HG03108 (cell line): ENCODE measurements around the gene TMEM86A.
A peak's percentile ranks its signal among the peaks of the same experiment; 100 is the strongest.
"Not testable (repeated sequence)": the region's sequence is repeated elsewhere in the genome, so short reads cannot be mapped to it uniquely, and the experiment has no call there.

ENCODE experiments used
- ATAC-seq: cut with Tn5 transposase; IDR thresholded peaks from one replicate; pipeline ENCODE4 v1.9.1; 2021; ENCODE audit warnings: moderate library complexity; ENCODE audit not compliant: unreplicated experiment

TMEM86A gene, protein sequence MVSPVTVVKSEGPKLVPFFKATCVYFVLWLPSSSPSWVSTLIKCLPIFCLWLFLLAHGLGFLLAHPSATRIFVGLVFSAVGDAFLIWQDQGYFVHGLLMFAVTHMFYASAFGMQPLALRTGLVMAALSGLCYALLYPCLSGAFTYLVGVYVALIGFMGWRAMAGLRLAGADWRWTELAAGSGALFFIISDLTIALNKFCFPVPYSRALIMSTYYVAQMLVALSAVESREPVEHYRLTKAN

DNA sequence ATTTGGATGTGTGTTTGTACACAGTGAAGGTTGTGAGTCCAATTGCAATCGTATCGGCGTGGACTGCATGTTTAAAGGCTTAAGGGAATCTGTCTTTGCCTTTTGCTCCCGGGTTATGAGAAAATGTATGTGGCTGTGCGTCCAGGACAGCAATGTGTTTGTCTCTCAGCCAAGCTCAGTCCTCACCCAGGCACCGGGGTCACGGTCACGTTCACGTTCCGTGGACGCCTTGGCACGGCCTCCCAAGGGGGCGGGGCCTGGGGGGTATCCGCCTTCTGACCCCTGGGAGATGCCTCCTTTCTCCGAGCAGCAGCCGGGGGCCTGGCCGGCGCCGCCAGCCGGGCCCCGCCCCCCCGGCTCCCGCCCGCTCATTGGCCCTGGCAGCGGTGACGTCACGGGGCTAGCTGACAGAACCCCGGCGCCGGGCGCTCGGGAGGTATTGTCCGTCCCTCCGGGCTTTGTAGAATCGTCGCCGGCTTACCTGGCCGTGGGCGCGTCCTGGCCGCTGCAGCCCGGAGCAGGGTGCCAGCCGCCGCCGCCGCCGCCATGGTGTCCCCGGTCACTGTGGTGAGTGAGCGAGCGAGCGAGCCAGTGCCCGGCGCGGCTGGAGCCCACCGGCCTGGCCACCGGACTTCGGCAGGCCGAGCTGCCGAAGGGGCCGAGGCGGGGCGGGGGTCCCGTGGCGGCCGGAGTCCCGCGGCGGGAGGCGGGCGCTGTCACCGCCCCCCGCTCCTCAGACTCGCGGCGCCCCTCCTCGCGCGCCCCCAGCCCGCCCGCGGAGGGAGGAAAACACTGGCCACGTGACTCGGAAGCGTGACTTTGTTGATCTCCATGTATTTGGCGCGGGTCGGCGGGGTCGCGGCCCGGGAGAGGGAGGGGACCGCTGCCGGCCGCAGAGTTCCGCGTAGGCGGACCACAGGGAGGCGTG is at the start of gene TMEM86A:
TSS of gene TMEM86A (plus strand) at position 439 of the 928 bp plus-strand sequence. CDS start at position 547, 108 bp downstream.
- ATAC-seq: peak; percentile 88

DNA sequence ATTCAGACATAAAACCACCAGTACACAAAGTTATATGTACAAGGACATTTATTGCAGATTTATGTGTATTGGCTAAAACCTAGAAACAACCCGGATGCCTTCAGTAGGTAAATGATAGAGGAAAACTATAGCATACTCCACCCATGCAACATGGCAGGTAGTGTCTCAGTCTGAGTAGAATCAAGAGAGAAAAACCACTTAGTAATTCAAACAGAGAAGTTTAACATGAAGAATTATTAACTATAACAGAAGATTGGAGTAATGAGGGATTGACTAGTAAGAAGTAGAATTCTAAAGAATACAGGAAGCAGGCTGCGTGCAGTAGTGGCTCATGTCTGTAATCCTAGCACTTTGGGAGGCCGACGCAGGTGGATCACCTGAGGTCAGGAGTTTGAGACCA is 48.2 kb upstream of the TMEM86A start:
- no peak for ATAC-seq

GRCh38 chr11:18650859-18651557 is 47.6 kb upstream of the TMEM86A start:
- no peak for ATAC-seq

DNA sequence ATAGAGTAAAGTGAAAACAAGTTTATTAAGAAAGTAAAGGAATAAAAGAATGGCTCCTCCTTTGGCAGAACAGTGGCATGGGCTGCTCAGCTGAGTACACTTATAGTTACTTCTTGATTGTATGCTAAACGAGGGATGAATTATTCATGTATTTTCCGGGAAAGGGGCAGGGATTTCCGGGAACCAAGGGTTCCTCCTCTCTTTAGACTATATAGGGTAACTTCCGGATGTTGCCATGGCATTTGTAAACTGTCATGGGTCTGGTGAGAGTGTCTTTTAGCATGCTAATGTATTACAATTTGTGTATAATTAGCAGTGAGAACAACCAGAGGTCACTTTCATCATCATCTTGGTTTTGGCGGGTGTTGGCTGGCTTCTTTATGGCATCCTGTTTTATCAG is 40.9 kb upstream of the TMEM86A start:
- no peak for ATAC-seq

- not testable (repeated sequence) for ATAC-seq
Measured at GRCh38 chr11:18665353-18665872, 33.2 kb upstream of the TMEM86A start.

GRCh38 chr11:18668131-18668530 is 30.4 kb upstream of the TMEM86A start:
- ATAC-seq: no peak

DNA sequence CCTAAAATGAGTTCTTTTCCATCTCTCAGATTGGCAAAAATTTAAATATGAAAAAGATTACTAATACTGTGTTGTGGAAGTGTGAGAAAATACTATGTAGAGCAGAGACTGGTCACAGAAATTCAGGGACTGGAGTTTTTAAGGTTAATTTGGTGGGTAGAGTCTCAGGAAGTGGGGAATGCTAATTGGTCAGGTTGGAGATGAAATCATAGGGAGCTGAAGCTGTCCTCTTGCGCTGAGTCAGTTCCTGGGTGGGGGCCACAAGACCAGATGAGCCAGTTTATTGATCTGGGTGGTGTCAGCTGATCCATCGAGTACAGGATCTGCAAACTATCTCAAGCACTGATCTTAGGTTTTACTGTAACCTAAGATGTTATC is 29.4 kb upstream of the TMEM86A start:
- ATAC-seq: no peak

DNA sequence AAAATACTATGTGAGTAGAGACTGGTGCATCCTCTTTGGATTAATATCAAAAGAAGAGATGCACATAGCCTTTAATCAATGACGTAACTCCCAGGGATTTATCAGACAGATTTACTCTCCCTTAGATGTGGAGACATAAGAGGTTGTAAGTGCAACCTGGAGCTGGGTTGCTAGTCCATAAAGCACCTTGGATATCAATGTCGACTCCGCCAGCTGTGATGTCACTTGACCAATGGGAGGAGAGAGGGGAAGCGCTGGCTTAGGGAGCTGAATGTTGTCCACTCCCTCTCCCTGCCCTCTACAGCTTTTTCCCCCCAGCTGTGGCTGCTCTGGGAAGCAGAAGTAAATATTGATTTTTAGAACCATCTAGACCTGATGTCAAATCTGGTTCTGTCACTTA is 28.9 kb upstream of the TMEM86A start:
- no peak for ATAC-seq

DNA sequence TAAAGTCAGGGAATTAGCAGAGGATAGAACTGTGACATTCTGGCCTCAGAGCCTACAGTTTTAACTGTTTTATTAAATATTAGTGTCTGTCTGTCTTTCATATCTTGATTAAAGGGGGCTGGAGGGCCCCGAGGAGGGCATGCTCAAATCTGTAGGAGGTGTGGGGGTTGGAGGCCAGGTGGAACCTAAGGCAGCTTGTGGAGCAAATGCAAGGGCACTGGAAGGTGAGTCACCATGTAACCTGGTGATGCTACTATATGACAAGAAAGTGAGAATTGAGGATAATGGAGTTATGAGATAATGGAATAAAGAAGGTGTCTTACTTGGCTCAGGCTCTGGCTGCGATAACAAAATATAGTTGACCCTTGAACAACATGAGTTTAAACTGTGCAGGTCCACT is 27.3 kb upstream of the TMEM86A start:
- ATAC-seq: no peak

DNA sequence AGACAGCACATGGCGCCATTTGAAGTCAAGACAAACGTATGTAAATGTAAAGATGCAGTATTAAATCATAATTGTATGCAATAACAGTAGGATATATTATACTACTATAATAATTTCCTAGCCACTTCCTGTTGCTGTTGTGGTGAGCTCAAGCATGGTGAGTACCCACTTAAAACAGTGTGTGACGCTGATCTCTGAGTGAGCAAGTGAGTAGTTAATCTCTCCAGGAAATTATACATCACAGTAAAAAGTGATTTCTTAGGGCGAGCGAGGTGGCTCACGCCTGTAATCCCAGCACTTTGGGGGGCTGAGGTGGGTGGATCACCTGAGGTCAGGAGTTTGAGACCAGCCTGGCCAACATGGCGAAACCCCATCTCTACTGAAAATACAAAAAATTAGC is 26.4 kb upstream of the TMEM86A start:
- ATAC-seq: not testable (repeated sequence)

DNA sequence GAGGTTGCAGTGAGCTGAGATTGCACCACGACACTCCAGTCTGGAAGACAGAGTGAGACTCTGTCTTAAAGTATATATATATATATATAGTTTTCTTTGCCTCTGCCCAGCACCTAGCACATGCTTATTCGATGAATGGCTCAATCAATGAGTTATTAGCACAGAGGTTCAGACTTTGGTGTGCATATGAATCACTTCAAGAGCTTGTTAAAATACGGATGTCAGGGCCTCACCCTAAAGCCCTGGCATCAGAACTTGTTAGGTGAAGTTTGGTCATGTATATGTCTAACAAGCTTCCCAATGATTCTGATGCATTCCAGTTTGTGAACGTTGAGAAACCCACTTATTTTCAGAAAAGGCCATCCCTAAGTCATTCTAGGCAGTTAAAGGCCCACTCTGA is 21.8 kb upstream of the TMEM86A start:
- ATAC-seq: no peak

GRCh38 chr11:18677560-18677959 is 21.0 kb upstream of the TMEM86A start:
- ATAC-seq: no peak

DNA sequence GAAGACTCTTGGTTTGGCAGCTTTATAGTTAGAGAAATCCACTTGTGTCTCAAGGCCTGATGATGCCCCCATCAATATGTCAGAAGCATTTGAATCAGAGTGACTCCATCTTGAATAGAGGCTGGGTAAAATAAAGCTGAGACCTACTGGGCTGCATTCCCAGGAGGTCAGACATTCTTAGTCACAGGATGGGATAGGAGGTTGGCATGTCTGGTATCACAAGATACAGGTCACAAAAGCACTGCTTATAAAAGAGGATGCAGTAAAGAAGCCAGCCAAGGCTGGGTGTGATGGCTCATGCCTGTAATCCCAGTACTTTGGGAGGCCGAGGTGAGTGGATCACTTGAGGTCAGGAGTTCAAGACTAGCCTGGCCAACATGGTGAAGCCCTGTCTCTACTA is 16.6 kb upstream of the TMEM86A start:
- not testable (repeated sequence) for ATAC-seq

GRCh38 chr11:18682466-18682865 is 16.1 kb upstream of the TMEM86A start:
- no peak for ATAC-seq

- no peak for ATAC-seq
Measured at GRCh38 chr11:18684267-18684666, 14.3 kb upstream of the TMEM86A start.

DNA sequence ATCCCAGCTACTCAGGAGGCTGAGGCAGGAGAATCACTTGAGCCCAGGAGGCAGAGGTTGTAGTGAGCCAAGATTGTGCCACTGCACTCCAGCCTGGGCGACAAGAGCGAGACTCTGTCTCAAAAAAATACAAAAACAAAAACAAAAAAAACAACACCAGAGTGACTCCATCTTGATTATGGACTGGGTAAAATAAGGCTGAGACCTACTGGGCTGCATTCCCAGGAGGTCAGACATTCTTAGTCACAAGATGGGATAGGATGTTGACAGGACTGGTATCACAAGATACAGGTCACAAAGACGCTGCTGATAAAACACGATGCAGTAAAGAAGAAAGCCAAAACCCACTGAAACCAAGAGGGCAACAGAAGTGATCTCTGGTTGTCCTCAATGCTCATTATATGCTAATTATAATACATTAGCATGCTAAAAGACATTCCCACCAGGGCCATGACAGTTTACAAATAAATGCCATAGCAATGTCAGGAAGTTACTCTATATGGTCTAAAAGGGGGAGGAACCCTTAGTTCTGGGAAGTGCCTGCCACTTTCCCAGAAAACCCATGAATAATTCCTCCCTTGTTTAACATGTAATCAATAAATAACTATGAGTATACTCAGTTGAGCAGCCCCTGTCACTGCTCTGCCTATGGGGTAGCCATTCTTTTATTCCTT is 7.0 kb upstream of the TMEM86A start:
- ATAC-seq: not testable (repeated sequence)

GRCh38 chr11:18692941-18693760 is 5.4 kb upstream of the TMEM86A start:
- no peak for ATAC-seq

- no peak for ATAC-seq
Measured at GRCh38 chr11:18696638-18697225, 1.8 kb upstream of the TMEM86A start.

DNA sequence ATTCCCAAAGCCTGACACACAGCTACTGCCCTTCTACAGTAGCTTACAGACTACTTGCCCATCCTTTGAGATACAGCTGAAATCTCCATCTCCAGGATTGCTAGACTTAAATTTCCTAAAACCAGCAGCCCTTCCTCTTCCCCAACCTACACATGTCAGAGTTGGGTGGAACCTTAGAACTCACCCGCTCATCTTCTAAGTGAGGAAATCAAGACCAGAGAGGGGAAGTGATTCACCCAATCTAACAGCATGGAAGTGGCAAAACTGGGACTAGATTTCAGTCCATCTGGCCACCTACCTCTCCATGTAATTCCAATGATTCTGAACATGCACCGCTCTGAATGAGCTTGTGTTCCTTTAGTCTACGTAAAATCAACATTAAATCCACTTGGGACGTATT is 1.0 kb upstream of the TMEM86A start:
- ATAC-seq: no peak

DNA sequence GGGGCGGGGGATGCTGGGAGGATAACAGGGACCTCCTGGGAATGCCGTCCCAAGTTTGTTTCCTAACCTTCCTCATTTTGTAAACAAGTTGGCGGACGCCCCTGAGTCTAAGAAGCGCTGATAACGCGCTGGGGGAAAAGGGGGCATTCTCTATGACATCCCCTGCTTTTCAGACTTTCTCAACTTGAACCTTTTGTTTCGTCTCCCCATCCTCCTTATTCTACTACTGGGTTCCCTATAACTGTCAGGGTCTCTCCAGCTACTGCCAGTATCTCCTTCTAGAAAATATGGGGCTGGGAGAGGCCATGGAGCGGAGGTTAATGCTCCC is 654 bp downstream of the TMEM86A start:
- ATAC-seq: no peak
